Cortex of kidney (tissue), 1 donor: ENCODE results near the gene ZBTB12.

ENCODE experiments used
- DNase-seq: peaks from one replicate; lab custom pipeline; 2025; lab: John Stamatoyannopoulos, UW

Gene ZBTB12

DNA sequence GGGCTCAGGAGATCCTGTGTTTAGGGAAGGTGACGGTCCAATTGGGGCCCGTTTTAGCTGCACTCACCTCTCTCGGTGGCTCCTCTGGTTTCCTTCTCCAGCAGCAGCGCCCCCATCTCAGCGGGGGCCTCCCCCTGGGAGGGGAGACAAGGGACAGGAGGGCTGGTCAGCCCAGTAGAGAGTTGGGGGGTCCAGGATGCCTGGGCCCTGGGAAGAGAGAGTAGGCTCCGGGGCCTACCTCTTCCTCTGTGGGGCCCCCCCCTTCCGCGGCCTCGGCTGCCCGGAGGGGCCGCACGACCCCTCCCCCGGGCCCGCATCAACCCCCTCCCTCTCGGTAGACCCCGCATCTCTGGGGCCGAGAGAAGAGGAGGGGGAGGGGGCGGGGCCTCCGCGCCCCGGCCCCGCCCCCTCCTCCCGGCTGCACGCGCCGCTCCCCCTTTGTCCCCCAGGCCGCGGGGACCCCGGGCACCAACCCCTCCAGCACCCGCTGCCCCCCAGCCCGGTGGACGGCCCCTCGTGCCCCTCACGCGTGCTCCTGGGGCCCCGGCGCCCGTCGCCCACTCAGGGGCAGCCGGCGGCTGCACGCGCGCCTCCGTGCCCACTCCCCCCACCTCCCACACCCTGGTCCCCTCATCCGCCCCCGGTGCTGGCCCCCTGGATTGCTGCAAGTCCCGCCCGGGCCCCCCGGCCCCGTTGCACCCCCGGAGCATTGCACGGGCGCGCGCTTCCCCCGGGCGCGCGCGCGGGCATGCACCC, 4.9 kb downstream of the ZBTB12 start:
- DNase-seq = no peak

DNA sequence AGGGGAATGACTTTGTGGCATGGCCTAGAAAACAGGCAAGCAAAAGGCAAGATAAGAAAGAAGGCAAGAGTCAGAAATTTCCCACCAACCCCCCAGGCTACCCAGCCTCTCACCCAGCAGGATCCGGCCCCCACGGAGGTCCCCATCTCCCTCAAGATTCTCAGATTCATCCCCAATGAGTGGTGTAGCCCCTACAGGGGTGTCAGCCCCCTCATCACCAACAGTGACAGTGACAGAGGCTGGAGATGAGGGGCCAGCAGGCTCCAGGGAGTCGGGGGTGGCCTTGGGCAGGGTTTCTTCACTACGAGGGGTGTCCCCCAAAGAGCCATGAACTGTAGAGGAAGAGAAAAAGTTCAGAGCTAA, 5.4 kb downstream of the ZBTB12 start:
- no peak for DNase-seq

DNA sequence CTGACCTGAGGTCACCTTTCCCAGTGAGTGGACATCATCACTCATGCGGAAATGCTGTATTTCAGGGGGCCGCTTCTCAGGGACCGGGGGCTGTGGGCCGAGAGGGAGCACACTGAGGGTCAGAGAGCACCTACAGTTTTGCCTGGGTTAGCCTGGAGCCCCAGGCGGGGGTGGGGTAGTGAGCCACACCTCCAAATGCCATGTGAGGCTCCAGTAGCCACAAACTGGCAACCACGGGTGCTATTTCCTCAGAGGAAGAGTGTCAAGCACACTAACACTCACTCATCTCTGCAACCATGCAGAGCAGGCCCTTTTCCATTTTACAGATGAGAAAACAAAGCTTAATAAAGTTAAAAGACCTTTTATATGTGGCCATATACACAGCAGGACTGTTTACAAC, 9.1 kb downstream of the ZBTB12 start:
- no peak for DNase-seq

DNA sequence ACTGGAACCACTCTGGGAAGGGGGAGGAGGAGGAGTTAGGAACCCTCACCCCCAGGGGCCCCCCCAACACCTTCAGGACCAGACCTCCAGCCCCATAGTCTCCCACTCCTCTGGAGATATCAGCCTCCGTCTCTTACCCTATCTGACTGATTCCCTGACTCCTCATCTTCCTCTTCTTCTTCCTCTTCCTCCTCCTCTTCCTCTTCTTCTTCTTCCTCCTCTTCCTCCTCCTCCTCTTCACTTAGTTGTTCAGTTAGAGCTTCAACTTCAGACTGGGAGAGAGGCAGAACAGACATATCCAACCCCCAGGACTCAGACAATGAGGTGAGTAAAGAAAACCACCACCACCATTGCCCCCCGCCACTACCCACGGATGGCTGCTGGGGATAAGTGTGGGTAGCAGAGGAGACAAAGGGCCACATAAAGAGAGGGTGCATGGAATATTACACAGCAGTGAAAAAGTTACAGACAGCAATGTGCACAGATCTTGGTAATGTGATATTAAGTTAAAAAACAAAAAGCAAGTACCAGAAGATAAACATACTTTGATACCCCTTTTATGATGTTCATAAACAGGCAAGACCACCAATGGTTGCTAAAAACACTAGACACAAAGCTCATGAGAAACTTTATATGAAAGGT, 12.4 kb downstream of the ZBTB12 start:
- no peak for DNase-seq

DNA sequence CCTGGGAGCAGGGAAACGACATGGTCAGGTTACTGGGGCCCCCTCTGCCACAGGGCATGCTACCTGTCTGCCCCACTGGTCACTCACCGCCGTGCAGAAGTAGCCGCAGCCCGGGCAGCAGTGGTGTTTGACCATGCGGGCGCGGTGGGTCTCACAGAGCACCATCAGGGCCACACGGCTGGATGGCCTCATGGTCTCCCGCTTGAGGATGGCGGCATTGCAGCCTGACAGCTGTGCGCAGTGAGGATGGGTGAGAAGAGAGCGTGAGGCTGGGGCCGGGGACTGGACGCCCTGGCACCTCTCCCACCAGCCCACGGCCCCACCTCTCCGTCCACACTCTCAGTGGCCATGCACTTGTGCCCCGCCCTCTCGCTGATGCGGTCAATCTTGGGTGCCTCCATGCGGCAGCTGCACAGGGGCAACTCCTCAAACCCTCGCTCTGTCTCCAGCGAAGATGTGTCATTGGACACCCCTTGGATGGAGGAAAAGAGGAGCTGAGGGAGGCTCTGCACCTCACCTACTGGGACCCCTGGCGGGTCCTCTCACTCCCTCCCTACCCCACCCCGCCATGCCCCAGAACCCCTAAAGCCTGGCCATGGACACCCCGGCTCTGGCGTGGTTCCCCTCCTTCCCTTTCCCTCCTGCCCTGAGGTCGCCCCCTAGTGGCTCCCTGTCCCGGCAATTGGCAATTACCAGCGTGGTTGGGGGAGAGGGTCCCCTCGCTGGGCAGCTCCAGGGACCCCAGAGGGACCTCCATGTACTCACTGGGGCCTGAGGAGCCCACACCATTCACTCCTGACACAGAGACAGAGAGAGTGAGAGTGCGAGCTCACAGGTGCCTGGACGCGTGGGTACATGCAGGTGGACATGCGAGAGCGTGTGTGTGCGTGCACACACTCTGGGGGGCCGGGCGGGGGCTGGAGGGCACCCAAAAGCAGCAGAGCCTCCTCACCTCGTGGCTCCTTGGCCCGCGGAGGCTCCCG, 13.3 kb downstream of the ZBTB12 start:
- no peak for DNase-seq

DNA sequence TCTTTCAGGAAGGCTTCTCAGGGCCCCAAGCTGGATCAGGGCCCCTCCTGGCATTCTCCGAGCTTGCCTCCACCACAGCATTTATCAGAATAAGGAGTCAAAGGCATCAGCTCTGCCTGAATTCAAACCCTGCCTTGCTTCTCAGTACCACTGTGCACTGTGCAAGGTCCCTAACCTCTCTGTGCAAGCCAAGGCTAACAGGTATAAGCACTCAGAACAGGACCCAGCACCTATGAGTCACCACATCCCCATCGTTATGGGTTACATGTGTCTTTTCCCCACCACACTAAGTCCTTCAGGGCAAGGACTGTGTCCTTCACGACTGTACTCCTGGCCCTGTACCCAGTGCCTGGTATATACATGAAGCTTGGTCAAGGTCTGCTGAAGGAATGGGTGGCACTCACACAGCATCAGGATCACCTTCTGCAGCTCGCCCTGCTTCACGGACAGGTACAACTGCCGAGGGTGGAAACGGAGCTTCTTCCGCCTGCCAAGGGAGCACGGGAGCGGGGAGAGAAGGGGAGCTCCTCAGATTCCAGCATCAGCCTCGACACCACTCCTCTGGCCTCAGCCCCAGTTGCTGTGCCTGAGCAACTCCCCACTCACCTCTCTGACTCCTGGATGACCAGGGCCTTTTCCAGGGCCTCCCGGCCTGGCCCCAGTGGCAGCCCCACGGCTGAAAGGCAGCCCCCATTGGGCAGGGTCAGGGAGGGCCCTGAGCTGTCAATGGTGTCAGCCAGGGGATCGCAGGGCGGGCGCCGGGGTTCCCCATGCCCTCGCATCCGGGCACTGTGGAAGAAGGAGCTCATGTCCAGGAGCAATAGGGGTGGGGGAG, 14.5 kb downstream of the ZBTB12 start:
- DNase-seq = no peak

DNA sequence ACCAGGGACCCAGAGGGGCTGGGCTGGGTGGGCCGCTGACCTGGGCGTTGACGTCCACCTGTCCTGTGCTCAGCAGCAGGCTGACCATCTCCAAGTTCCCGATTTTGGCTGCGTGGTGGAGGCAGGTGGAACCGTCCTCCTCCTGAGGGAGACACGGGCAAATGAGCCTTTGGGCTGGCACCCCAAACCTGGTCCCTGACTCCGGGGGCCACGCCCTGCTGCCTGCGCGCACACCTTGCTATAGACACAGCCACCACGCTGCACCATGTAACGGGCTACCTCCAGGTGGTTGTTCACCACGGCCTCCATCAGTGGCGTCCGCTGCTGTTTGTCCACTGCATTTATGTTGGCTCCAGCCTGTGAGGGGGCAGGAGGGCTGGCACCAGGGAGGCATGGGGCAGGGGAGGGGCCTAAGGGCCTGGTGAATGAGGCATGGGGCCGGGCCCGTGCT, 15.3 kb downstream of the ZBTB12 start:
- no peak for DNase-seq

DNA sequence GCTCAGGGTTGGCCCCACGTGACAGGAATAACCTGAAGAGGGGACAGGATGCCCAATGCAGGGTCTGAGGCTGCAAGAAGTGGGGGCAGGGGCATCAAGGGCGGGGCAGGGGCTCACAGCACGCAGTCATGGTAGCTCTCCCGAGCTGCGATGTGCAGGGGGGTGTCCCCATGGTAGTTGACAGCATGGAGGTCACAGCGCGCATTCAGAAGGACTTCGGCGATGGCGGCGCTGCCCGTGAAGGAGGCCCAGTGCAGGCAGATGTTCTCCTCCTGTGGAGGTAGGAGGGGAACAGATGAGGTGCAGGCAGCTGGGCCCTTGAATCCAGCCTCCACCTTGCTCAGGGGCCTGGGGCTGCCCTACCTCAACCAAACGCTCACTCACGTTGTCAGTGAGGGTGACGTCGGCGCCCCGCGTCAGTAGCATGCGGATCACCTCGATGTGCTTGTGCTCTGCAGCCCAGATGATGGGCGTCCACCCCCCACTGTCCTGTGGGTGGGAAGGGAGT, 17.3 kb downstream of the ZBTB12 start:
- DNase-seq = no peak

DNA sequence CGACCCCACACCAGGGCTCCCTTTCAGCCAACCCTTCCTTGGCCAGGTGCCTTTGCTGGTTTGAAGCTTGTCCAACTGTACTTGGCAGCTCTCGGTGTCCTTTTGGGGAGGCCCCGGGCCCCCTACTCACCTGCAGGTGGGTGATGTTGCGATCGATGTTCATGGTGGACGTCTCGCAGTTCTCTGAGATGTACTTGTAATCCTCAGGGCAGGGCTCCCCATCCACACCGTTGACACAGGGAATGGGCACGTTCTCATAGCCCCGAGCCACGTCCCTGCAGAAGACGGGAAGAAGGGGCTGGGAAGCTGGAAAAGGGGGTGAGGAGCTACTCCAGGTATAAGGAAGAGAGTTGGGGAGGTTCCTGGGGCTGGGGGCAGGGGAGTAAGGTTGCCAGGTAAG, 18.2 kb downstream of the ZBTB12 start:
- DNase-seq = no peak

DNA sequence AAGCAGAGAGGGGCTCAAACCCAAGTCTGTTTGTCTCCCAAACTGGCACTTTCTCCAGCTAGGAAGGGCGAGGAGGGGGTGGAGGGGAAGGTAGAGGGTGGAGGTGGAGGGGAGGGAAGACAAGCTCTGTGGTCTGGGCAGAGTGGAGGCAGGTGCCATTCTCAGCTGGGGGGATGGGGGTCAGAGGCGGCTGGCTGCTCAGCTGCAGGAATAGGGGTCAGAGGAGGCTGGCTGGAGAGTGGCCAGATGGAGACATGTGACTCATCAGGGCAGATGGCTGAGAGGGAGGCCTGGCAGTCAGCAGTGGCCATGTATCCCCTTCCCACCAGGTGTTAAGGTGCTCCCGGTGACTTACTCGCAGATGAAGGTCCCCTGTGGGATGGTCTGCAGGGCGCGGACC, 19.5 kb downstream of the ZBTB12 start:
- DNase-seq = no peak

DNA sequence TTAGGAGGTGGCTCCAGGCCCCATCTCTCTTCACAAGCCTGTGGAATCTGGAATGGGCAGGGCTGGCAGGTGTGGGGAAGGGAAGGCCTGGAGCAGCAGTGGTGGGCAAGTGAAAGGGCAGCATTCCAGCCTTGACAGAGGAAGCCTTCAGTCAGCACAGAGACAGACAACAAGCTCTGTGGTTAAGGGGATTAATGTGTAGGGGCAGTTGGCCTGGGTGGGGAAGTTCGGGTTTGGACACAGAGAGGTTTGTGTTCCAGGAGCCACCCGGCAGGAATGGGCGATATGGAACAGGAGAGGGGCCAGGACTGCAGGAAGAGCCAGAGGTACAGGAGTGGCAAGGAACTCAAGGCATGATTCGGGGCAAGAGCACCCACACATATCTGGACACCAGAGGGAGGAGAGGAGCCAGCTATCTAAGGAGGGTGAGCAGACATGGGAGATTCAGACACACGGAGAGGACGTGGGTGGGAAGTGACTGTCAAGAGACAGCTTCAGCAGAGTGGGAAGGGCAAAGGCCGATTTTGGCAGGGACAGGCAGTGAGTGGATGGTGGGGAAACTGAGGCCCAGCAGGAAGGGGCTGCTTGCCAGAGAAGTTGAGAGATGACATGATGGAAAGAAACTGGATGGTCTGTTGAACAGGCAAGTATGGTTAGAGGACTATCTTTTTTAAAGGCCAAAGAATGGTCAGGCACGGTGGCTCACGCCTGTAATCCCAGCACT, 20.6 kb downstream of the ZBTB12 start:
- no peak for DNase-seq

DNA sequence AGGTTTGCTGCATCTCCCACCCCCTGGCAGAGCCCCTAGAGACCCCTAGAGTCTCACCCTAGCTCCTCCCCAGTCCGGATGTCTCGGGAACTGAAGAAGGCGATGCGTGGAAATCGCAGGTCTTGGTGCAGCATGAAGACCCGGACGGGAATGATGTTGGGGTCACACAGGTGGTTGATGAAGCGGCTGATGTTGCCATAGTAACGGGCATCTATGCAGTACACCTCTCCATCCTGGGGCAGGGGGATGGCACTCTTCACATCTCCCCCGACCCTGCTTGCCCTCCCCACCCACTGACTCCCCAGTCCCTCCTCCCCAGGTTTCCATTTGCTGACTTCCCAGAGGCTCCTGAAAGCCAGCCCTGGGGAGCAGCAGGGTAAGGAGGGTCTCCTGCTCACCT, 21.3 kb downstream of the ZBTB12 start:
- no peak for DNase-seq

DNA sequence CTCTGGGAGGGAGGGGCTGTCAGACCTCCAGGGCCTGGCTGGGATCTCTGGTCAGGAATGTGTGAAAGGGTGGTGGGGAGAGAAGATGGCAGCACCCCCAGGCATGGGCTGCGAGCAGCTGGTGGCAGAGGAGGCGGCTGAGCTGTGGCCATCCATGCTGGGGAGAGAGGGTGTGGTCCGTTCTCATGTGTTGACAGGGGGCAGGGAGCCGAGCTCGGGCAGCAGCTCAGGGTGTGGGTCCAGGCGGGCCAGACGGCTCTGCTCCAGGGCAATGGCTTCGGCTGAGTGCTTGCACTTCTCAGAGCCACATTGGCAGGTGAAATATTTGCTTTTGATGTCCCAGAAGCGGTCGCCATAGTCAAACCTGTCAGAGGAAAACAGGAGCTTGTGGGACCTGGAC, 22.0 kb downstream of the ZBTB12 start:
- no peak for DNase-seq

DNA sequence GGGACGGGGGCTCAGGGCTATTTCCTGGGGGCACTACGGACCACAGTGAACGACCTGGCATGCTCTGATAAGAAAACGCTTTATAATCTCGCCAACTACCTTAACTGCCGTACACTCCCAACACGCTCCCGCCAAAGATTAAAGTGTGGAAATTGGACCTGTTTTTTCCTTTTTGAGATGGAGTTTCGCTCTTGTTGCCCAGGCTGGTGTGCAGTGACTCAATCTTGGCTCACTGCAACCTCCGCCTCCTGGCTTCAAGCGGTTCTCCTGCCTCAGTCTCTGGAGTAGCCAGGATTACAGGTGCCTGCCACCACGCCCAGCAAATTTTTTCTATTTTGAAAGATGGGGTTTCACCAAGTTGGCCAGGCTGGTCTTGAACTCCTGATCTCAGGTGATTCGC, 22.7 kb downstream of the ZBTB12 start:
- no peak for DNase-seq

DNA sequence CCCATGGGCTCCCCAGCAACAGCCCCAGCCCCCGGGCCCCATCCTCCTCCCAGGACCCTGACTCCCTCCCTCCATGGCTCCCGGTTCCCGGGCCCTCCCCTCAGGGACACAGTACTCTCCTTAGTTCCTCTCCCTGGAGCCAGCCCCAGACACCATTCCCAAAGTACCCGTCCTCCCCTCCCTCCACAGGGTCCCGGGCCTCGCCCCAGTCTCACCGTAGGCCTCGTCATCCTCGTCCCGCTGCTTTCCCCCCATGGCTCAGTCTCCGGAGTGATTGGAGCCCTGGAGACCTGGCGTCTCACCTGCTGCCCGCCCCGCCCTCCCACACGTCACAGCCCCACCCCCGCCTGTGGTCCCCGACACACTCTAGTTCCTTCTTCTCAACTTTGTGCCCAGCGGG, 23.2 kb downstream of the ZBTB12 start, which contains the start of gene SLC44A4:
Gene SLC44A4 (minus strand): TSS at position 272 of the 400 bp plus-strand sequence. CDS start 17 bp downstream, at position 255.
- DNase-seq = no peak

DNA sequence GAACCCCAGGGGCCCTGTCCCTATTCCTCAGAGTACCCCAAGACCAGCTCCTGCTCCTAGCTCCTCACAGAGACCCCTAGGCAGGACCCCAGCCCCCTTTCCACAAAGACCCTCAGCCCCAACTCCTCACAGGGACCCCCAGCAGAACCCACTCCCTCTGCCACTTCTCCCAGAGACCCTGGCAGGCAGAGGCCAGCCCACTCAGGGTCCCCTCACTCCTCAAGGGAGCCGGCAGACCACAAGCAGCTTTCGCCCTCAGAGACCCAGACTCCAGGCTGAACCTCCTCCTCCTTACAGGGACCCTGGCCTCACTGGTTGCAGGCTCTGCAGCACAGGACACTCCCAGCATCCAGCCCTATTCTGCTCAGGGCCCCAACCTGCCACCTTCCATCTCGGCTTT, 23.7 kb downstream of the ZBTB12 start:
- no peak for DNase-seq

DNA sequence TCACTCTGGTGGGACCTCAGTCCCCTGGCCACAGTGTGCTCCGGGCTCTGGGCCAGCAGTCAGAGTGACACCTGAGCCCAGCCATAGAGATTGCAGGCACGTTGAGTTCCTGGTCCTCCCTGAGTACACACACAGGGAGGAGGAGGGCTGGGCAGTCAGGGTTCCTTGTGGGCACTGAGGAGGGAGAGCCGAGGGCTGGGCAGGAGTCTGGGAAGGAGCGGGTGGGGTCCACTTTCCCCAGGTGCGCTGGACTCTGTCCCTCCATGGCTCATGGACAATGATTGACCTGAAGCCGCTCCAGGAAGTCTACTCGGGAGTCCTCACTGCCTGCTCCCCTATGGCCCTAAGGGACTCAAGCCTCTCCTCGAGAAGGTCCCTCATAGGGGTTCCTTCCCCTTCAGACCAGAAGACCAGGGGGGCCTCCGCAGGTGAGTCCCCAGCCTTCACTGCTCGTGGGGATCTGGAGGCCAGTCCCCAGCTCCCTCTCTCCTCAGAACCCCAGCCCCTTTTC, 24.2 kb downstream of the ZBTB12 start:
- DNase-seq = no peak

DNA sequence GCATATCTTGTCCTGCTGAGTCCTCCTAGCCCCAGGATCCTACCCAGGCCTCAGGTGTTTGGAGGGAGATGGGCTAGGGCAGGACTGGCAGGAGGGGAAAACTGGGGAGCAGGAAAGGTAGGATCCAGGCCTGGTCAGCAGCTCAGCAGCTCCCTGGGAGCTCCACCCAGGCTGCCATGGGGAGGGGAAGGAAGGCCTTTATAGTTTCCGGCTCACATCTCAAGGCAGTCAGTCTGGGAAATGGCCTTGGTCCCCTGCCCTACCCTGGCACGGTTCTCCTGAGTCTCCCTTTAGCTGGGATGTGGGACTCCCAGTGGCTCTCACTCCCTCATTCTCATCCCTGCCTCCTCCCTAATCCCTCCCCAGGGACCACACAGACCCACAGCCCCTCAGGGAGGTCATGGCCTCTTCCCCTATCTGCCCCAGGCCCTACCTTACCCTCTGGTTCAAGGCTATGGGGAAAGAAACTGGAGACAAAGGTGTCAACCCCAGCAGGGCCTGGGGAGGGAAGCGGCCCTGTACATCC, 24.7 kb downstream of the ZBTB12 start:
- no peak for DNase-seq

DNA sequence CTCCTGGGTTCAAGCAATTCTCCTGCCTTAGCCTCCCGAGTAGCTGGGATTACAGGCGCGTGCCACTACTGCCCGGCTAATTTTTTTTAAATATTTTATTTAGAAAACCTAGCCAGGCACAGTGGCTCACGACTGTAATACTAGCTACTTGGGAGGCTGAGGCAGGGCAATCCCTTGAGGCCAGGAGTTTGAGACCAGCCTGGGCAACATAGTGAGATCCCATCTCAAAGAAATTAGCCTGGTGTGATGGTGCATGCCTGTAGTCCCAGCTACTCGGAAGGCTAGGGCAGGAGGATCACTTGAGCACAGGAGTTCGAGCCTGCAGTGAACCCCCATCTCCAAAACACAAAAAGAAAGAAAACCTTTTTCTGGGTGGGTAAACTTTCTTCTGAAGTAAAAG, 25.5 kb downstream of the ZBTB12 start:
- DNase-seq = no peak

DNA sequence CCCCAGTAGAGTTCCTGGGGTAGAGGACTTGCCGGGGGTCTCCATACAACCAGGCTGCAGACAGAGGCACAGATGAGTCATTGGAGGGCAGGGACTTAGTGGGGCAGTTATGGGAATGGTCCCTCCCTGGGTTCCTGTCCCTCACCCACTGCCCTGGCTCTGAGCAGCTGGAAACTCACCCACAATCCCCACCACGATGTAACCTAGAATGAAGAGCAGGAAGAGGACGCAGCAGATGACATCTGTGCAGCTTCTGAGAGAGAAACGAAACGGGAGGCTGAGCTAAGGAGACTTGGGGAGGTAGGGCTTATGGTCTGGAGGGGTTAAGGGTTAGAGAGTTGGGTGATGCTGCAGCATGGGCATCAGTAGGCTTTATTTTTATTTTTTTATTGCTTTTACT, 26.0 kb downstream of the ZBTB12 start:
- no peak for DNase-seq
